OCI-LY3 (cell line): ENCODE results near the gene PLIN4.

ENCODE experiments used
- H2AFZ ChIP-seq: fragments of 200-600, 300-600 bp; shearing (Covaris generic); 2 replicates; pipeline ENCODE4 v1.6.0; 2014; ENCODE audit warnings: antibody characterized with exemption, low read depth, low read length
- H3K27ac ChIP-seq: fragments of 200-600, 300-600 bp; sonication (generic); 2 replicates; pipeline ENCODE4 v1.5.1; 2014; ENCODE audit warnings: mild to moderate bottlenecking, low read length, moderate library complexity, mixed read lengths
- H3K27me3 ChIP-seq: fragments of 200-600, 300-600 bp; sonication (generic); 2 replicates; pipeline ENCODE4 v1.6.1; 2014; ENCODE audit warnings: low read depth, low read length, mixed read lengths
- H3K36me3 ChIP-seq: fragments of 200-600, 300-600 bp; sonication (generic); replicated peaks from 2 replicates; pipeline ENCODE3; 2014; ENCODE audit warnings: low read depth, low read length, mixed read lengths
- H3K4me1 ChIP-seq: fragments of 300-600, 200-600 bp; sonication (generic); 2 replicates; pipeline ENCODE4 v1.6.1; 2014; ENCODE audit warnings: low read length, mixed read lengths
- H3K4me2 ChIP-seq: fragments of 200-600, 300-600 bp; sonication (generic); 2 replicates; pipeline ENCODE4 v1.6.1; 2014; ENCODE audit warnings: low read length, mixed read lengths
- H3K4me3 ChIP-seq: fragments of 300-600, 200-600 bp; sonication (generic); 2 replicates; pipeline ENCODE4 v1.5.1; 2014; ENCODE audit warnings: antibody characterized with exemption, mild to moderate bottlenecking, low read length, moderate library complexity
- H3K79me2 ChIP-seq: fragments of 300-600, 200-600 bp; shearing (Covaris generic); 2 replicates; pipeline ENCODE4 v1.6.1; 2014; ENCODE audit warnings: mild to moderate bottlenecking, low read length, mixed read lengths
- H3K9ac ChIP-seq: fragments of 300-600, 200-600 bp; shearing (Covaris generic); 2 replicates; pipeline ENCODE4 v1.6.0; 2014; ENCODE audit warnings: mild to moderate bottlenecking, low read length, moderate library complexity
- H3K9me3 ChIP-seq: fragments of 200-600, 300-600 bp; shearing (Covaris generic); 2 replicates; pipeline ENCODE4 v1.6.1; 2014; ENCODE audit warnings: low read length, mixed read lengths; ENCODE audit not compliant: insufficient read depth
- H4K20me1 ChIP-seq: fragments of 200-600, 300-600 bp; sonication (generic); 2 replicates; pipeline ENCODE4 v1.6.1; 2016; ENCODE audit warnings: low read length, mixed read lengths; ENCODE audit not compliant: insufficient read depth
- CTCF ChIP-seq: fragments of 200-600, 300-600 bp; sonication (generic); IDR thresholded peaks from 2 replicates; pipeline ENCODE4 v1.5.1; 2014; ENCODE audit warnings: antibody characterized with exemption, low read length, low read depth
- EZH2phosphoT487 ChIP-seq: fragments of 200-600 bp; shearing (Covaris generic); IDR thresholded peaks from 2 replicates; pipeline ENCODE4 v1.6.1; 2018; ENCODE audit warnings: antibody characterized with exemption, mixed run types, low read depth

Gene PLIN4

GRCh38 chr19:4508698-4509097 is 9.6 kb downstream of the PLIN4 start:
- Histone ChIP-seq H3K79me2 (no peaks in the 10 kb centered on the region), H3K4me3 (no peak overlapping the region), H3K4me2 (no peak overlapping the region), H4K20me1 (0 out of 2 replicates have a peak, but pooled peaks cover 3% of the 10 kb centered on the region), H2AFZ (no peak overlapping the region), H3K36me3 (peaks cover 10% of the 10 kb centered on the region), H3K27me3 (no peaks in the 10 kb centered on the region), H3K9me3 (no peaks in the 10 kb centered on the region), H3K9ac (no peak overlapping the region), H3K27ac (no peak overlapping the region), H3K4me1 (no peaks in the 10 kb centered on the region)
- no peak for TF ChIP-seq EZH2phosphoT487
- TF ChIP-seq CTCF = no peak

DNA sequence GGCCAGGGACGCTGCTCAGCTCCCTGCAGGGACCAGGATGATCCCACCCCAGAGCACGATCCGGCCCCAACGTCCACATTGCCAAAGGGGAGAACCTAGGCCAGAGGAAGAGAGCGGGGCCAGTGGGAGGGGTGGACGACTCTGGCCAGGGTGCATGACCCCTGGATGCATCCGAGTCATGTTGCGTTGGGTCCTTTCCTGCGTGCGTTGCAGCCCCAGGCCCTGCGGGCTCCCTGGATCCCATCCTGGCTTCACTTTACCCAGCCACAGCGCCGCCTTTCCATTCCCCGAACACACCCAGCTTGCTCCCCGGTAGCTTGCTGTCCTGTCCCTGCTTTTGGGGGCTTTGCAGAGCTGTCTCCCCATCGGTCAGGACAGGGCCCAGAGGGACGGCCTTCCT is 10.5 kb downstream of the PLIN4 start:
- no peak for TF ChIP-seq CTCF
- no peak for TF ChIP-seq EZH2phosphoT487
- Histone ChIP-seq H4K20me1 (0 out of 2 replicates have a peak, but pooled peaks cover 3% of the 10 kb centered on the region), H3K79me2 (no peaks in the 10 kb centered on the region), H3K4me2 (no peak overlapping the region), H3K4me3 (no peak overlapping the region), H3K4me1 (no peaks in the 10 kb centered on the region), H2AFZ (no peak overlapping the region), H3K27me3 (no peaks in the 10 kb centered on the region), H3K9ac (no peak overlapping the region), H3K36me3 (peaks cover 10% of the 10 kb centered on the region), H3K9me3 (no peaks in the 10 kb centered on the region), H3K27ac (no peak overlapping the region)

DNA sequence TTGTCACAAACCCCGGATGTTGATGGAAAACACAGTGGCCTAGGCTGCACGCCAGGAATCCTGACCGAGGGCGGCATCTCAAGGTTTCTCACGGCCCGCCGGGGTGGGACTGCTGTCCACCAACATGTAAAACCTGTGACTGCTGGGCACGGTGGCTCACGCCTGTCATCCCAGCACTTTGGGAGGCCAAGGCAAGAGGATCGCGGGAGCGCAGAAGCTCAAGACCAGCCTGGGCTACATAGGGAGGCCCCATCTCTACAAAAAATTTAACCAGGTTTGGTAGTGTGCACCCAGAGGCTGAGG is 11.2 kb downstream of the PLIN4 start:
- TF ChIP-seq CTCF = no peak
- no peak for TF ChIP-seq EZH2phosphoT487
- 0 out of 2 replicates have a peak, but pooled peaks cover 3% of the 10 kb centered on the region for H4K20me1 ChIP-seq
- no peak overlapping the region for H3K9ac ChIP-seq
- H3K36me3 ChIP-seq = peaks cover 10% of the 10 kb centered on the region
- no peak overlapping the region for H2AFZ ChIP-seq
- H3K27me3 ChIP-seq = no peaks in the 10 kb centered on the region
- H3K9me3 ChIP-seq = no peaks in the 10 kb centered on the region
- H3K27ac ChIP-seq = no peak overlapping the region
- no peak overlapping the region for H3K4me3 ChIP-seq
- H3K79me2 ChIP-seq = no peaks in the 10 kb centered on the region
- no peak overlapping the region for H3K4me2 ChIP-seq
- H3K4me1 ChIP-seq = no peaks in the 10 kb centered on the region

DNA sequence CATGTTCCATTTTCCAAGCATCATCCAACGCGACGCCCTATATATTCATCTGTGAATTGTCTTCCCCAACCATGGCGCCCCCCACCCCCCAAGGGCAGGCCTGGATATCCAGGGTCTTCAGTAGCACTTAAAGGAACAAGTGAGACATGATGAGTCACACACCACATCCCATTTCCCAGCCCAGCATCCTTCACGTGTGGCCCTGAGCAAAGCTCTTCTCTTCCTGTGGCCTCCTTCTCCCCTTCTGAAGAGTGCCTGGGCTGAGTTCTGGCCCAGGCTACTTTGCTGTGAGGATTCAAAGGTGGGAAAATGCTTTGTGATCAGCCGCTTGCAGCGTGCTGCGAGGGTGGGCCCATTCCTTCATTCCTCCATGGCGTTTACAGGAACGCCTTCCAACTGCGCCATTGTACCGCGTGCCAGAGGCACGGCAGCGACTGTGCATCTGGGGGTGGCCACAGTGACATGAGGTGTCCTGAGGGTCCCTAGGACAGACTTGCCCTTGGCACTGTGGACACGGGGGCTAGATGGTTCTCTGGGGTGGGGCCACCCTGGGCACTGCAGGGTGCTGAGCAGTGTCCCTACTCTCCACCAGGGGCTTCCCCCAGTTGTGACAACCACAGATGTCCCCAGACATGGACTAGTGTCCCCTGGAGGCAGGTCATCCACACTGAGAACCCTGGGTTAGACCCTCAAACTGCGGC is 11.7 kb downstream of the PLIN4 start:
- Histone ChIP-seq H3K36me3 (peaks cover 10% of the 10 kb centered on the region), H2AFZ (no peak overlapping the region), H3K9ac (no peak overlapping the region), H3K27me3 (no peaks in the 10 kb centered on the region), H4K20me1 (0 out of 2 replicates have a peak, but pooled peaks cover 3% of the 10 kb centered on the region), H3K4me1 (no peaks in the 10 kb centered on the region), H3K9me3 (no peaks in the 10 kb centered on the region), H3K79me2 (no peaks in the 10 kb centered on the region), H3K4me3 (no peak overlapping the region), H3K27ac (no peak overlapping the region), H3K4me2 (no peak overlapping the region)
- TF ChIP-seq EZH2phosphoT487 (no peak), CTCF (no peak)
